ENCODE data around the gene C2CD2. TPM values are rescaled to one million over a fixed set of nuclear protein-coding genes. Genes with fewer than 3 reads are reported as not detected.

The C2CD2 gene
- total RNA-seq, 1 experiment from 2014 or later, result 50.4 TPM

GRCh38 chr21:41881051-41881450 lies 72.8 kb downstream of the C2CD2 start:
- Histone ChIP-seq H3K27ac (ENCODE audit: low read length) (no peak overlapping the region), H3K4me3 (ENCODE audit: low read length) (no peak overlapping the region), H3K27me3 (ENCODE audit: low read length) (no peaks in the 10 kb centered on the region), H3K9me3 (ENCODE audit: low read length) (no peaks in the 10 kb centered on the region), H3K9me2 (replicated peaks; ENCODE audit: low read length) (no peaks in the 10 kb centered on the region), H3K4me2 (ENCODE audit: low read length) (no peak overlapping the region), H3K79me2 (ENCODE audit: low read length) (peaks cover 25% of the 10 kb centered on the region), H3K4me1 (ENCODE audit: insufficient read depth, low read length) (peaks cover 20% of the 10 kb centered on the region), H2AFZ (ENCODE audit: low read length) (no peak overlapping the region), H3K9ac (ENCODE audit: low read length) (no peak overlapping the region), H3K36me3 (ENCODE audit: low read depth, low read length) (no peaks in the 10 kb centered on the region), H4K20me1 (ENCODE audit: low read length) (no peaks in the 10 kb centered on the region), H3F3A (ENCODE audit: low read length, unreplicated experiment) (no peaks in the 10 kb centered on the region)
- BruUV-seq (replicated peaks), result no TSS peak
- ChIA-PET CTCF (no interaction called here), POLR2A (ENCODE audit: unreplicated experiment) (no interaction called here)
- TF ChIP-seq EZH2 (IDR thresholded peaks at IDR 0.05; ENCODE audit: low read length, unreplicated experiment), result no peak
- no peak for TF ChIP-seq EZH2phosphoT487 (IDR thresholded peaks at IDR 0.05; ENCODE audit: borderline replicate concordance, low read length)
- TF ChIP-seq, protein P1, sequence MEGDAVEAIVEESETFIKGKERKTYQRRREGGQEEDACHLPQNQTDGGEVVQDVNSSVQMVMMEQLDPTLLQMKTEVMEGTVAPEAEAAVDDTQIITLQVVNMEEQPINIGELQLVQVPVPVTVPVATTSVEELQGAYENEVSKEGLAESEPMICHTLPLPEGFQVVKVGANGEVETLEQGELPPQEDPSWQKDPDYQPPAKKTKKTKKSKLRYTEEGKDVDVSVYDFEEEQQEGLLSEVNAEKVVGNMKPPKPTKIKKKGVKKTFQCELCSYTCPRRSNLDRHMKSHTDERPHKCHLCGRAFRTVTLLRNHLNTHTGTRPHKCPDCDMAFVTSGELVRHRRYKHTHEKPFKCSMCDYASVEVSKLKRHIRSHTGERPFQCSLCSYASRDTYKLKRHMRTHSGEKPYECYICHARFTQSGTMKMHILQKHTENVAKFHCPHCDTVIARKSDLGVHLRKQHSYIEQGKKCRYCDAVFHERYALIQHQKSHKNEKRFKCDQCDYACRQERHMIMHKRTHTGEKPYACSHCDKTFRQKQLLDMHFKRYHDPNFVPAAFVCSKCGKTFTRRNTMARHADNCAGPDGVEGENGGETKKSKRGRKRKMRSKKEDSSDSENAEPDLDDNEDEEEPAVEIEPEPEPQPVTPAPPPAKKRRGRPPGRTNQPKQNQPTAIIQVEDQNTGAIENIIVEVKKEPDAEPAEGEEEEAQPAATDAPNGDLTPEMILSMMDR (conservative IDR thresholded peaks at IDR 0.05; ENCODE audit: low read depth, low read length), result no peak
- intact Hi-C loops (cut with micrococcal nuclease), result no loop called here
- DNase-seq (no peak), ATAC-seq (no peak)

DNA sequence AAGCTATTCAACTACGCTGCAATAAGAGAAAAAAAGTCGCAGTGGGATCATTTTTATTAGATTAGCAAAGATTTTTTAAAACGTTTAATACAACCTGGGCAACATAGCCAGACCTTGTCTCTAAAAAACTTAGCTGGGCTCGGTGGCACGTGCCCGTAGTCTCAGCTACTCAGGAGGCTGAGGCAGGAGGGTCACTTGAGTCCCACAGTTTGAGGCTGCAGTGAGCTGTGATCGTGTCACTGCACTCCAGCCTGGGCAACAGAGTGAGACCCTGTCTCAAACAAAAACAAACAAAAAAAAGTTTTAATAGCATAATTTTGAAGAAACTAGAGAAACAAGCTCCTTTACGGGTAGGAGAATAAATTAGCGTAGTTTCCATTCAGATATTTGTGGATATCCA lies 73.7 kb downstream of the C2CD2 start:
- BruUV-seq (replicated peaks), result no TSS peak
- 0 out of 2 replicates have a peak overlapping the region, but pooled peaks have one; percentile 97 for H2AFZ ChIP-seq (ENCODE audit: low read length)
- POLR2A ChIA-PET (ENCODE audit: unreplicated experiment), result interaction anchor here (0.5 kb wide), 1 partner anchor 250 kb away, joined by 15 read pairs; no protein-coding TSS in a partner anchor
- intact Hi-C loops (cut with micrococcal nuclease), result no loop called here
- H4K20me1 ChIP-seq (ENCODE audit: low read length), result no peaks in the 10 kb centered on the region
- ATAC-seq, result no peak
- CTCF ChIA-PET, result interaction anchor here (0.6 kb wide), 1 partner anchor 53 kb away, joined by 5 read pairs; no protein-coding TSS in a partner anchor
- peak overlapping the region; percentile 98 for H3K9ac ChIP-seq (ENCODE audit: low read length)
- TF ChIP-seq EZH2phosphoT487 (IDR thresholded peaks at IDR 0.05; ENCODE audit: borderline replicate concordance, low read length) (no peak), EZH2 (IDR thresholded peaks at IDR 0.05; ENCODE audit: low read length, unreplicated experiment) (no peak)
- TF ChIP-seq, protein P1 (conservative IDR thresholded peaks at IDR 0.05; ENCODE audit: low read depth, low read length), result no peak
- no peaks in the 10 kb centered on the region for H3K27me3 ChIP-seq (ENCODE audit: low read length)
- H3K9me2 ChIP-seq (replicated peaks; ENCODE audit: low read length), result no peaks in the 10 kb centered on the region
- no peaks in the 10 kb centered on the region for H3K36me3 ChIP-seq (ENCODE audit: low read depth, low read length)
- H3K79me2 ChIP-seq (ENCODE audit: low read length), result peaks cover 34% of the 10 kb centered on the region
- peak overlapping the region; percentile 73 for H3K4me3 ChIP-seq (ENCODE audit: low read length)
- peaks cover 20% of the 10 kb centered on the region for H3K4me1 ChIP-seq (ENCODE audit: insufficient read depth, low read length)
- no peak for DNase-seq
- H3K9me3 ChIP-seq (ENCODE audit: low read length), result no peaks in the 10 kb centered on the region
- no peak overlapping the region for H3K27ac ChIP-seq (ENCODE audit: low read length)
- peak overlapping the region; percentile 94 for H3K4me2 ChIP-seq (ENCODE audit: low read length)
- H3F3A ChIP-seq (ENCODE audit: low read length, unreplicated experiment), result no peaks in the 10 kb centered on the region

- Histone ChIP-seq H3K9me2 (replicated peaks; ENCODE audit: low read length) (no peaks in the 10 kb centered on the region), H3K4me3 (ENCODE audit: low read length) (peak within 1 kb of the TSS; percentile 74), H3K79me2 (ENCODE audit: low read length) (peaks cover 41% of the 10 kb centered on the region), H2AFZ (ENCODE audit: low read length) (peak within 1 kb of the TSS; percentile 97), H3K27me3 (ENCODE audit: low read length) (no peaks in the 10 kb centered on the region), H3F3A (ENCODE audit: low read length, unreplicated experiment) (no peaks in the 10 kb centered on the region), H3K4me1 (ENCODE audit: insufficient read depth, low read length) (peaks cover 20% of the 10 kb centered on the region), H3K9me3 (ENCODE audit: low read length) (no peaks in the 10 kb centered on the region), H3K9ac (ENCODE audit: low read length) (peak within 1 kb of the TSS; percentile 98), H3K36me3 (ENCODE audit: low read depth, low read length) (no peaks in the 10 kb centered on the region), H3K27ac (ENCODE audit: low read length) (peak within 1 kb of the TSS; percentile 72), H3K4me2 (ENCODE audit: low read length) (peak within 1 kb of the TSS; percentile 96), H4K20me1 (ENCODE audit: low read length) (no peaks in the 10 kb centered on the region)
- DNase-seq (peak; percentile 75), ATAC-seq (peak; percentile 74)
- intact Hi-C loops (cut with micrococcal nuclease), result no loop called here
- ChIA-PET CTCF (interaction anchor here (1.0 kb wide), 1 partner anchor 238 kb away, joined by 3 read pairs; no protein-coding TSS in a partner anchor), POLR2A (ENCODE audit: unreplicated experiment) (interaction anchor here (0.5 to 0.6 kb wide), 2 partner anchors 110 to 250 kb away, joined by 6 to 15 read pairs; no protein-coding TSS in a partner anchor)
- TF ChIP-seq EZH2phosphoT487 (IDR thresholded peaks at IDR 0.05; ENCODE audit: borderline replicate concordance, low read length) (no peak), EZH2 (IDR thresholded peaks at IDR 0.05; ENCODE audit: low read length, unreplicated experiment) (no peak)
- TF ChIP-seq, protein P1 (conservative IDR thresholded peaks at IDR 0.05; ENCODE audit: low read depth, low read length), result no peak
- TSS peak; percentile 90 for BruUV-seq (replicated peaks)
These were observed 74.4 kb downstream of the C2CD2 start, which contains the start of gene PRDM15 for GRCh38 chr21:41879190-41879998. TSS of gene PRDM15 (minus strand) at chr21:41879344. CDS start at chr21:41860363, 18,981 bp downstream.

Data from PC-3 (cell line).